ENCODE data around the gene KIF15.
"Not testable (repeated sequence)": the region's sequence is repeated elsewhere in the genome, so short reads cannot be mapped to it uniquely, and the experiment has no call there.

KIF15 gene

GRCh38 chr3:44816334-44816733, 54.7 kb downstream of the KIF15 start:
- not testable (repeated sequence) for DNase-seq (ENCODE audit: low read depth in 4 of 4, low spot score in 1 of 4)

- not testable (repeated sequence) for DNase-seq (ENCODE audit: low read depth in 4 of 4, low spot score in 1 of 4)
Observed at GRCh38 chr3:44821206-44821605, 59.6 kb downstream of the KIF15 start.

GRCh38 chr3:44825264-44825925, 63.8 kb downstream of the KIF15 start:
- no peak for DNase-seq (ENCODE audit: low read depth in 4 of 4, low spot score in 1 of 4)

GRCh38 chr3:44827196-44827595, 65.6 kb downstream of the KIF15 start:
- no peak for DNase-seq (ENCODE audit: low read depth in 4 of 4, low spot score in 1 of 4)

GRCh38 chr3:44831232-44831631, 69.6 kb downstream of the KIF15 start:
- no peak for DNase-seq (ENCODE audit: low read depth in 4 of 4, low spot score in 1 of 4)

GRCh38 chr3:44832032-44832431, 70.4 kb downstream of the KIF15 start:
- no peak for DNase-seq (ENCODE audit: low read depth in 4 of 4, low spot score in 1 of 4)

- no peak for DNase-seq (ENCODE audit: low read depth in 4 of 4, low spot score in 1 of 4)
Observed at GRCh38 chr3:44832965-44833364, 71.4 kb downstream of the KIF15 start.

GRCh38 chr3:44833394-44833793, 71.8 kb downstream of the KIF15 start:
- no peak for DNase-seq (ENCODE audit: low read depth in 4 of 4, low spot score in 1 of 4)

- no peak for DNase-seq (ENCODE audit: low read depth in 4 of 4, low spot score in 1 of 4)
Observed at GRCh38 chr3:44835684-44836083, 74.1 kb downstream of the KIF15 start.

GRCh38 chr3:44842376-44842775, 80.8 kb downstream of the KIF15 start:
- no peak for DNase-seq (ENCODE audit: low read depth in 4 of 4, low spot score in 1 of 4)

GRCh38 chr3:44845528-44846520, 84.2 kb downstream of the KIF15 start:
- DNase-seq (ENCODE audit: low read depth in 4 of 4, low spot score in 1 of 4), result no peak

- no peak for DNase-seq (ENCODE audit: low read depth in 4 of 4, low spot score in 1 of 4)
Observed at GRCh38 chr3:44848634-44849033, 87.0 kb downstream of the KIF15 start.

GRCh38 chr3:44856663-44857062, 95.1 kb downstream of the KIF15 start:
- not testable (repeated sequence) for DNase-seq (ENCODE audit: low read depth in 4 of 4, low spot score in 1 of 4)

- DNase-seq (ENCODE audit: low read depth in 4 of 4, low spot score in 1 of 4), result no peak
Observed at GRCh38 chr3:44860117-44860516, 98.5 kb downstream of the KIF15 start.

GRCh38 chr3:44861412-44862225, 100.0 kb downstream of the KIF15 start, which contains the start of gene TMEM42:
TSS of gene TMEM42 (plus strand) at chr3:44861912. CDS start at chr3:44861925, 13 bp downstream.
- peak; percentile 72 to 79 (median 76) for DNase-seq (ENCODE audit: low read depth in 4 of 4, low spot score in 1 of 4)

GRCh38 chr3:44862226-44862637, 100.6 kb downstream of the KIF15 start:
- no peak for DNase-seq (ENCODE audit: low read depth in 4 of 4, low spot score in 1 of 4)

- no peak for DNase-seq (ENCODE audit: low read depth in 4 of 4, low spot score in 1 of 4)
Observed at GRCh38 chr3:44865272-44866035, 103.9 kb downstream of the KIF15 start.

- no peak for DNase-seq (ENCODE audit: low read depth in 4 of 4, low spot score in 1 of 4)
Observed at GRCh38 chr3:44867421-44868111, 106.0 kb downstream of the KIF15 start.

- no peak for DNase-seq (ENCODE audit: low read depth in 4 of 4, low spot score in 1 of 4)
Observed at GRCh38 chr3:44870375-44871061, 108.9 kb downstream of the KIF15 start.

Measured in stimulated activated CD4-positive, alpha-beta T cell treated with anti-CD3 and anti-CD28 coated beads, Interleukin-1b, Interleukin-23, amount 100 ng/mL, for 24 hours (primary cell).